Mucosa of rectum (tissue), 2 donors: ENCODE results near the gene NPAS3.

ENCODE experiments used
- H3K27ac ChIP-seq, 2 donors: one replicate each; pipeline ENCODE4 v1.7.0; 2013; ENCODE audit warnings: inconsistent platforms in 2 of 2, low read depth in 2 of 2, low read length in 2 of 2
- H3K27me3 ChIP-seq, 2 donors: one replicate each; pipeline ENCODE4 v1.7.0; 2013; ENCODE audit warnings: low read length in 2 of 2; ENCODE audit not compliant: control insufficient read depth in 2 of 2, insufficient read depth in 2 of 2
- H3K36me3 ChIP-seq, 2 donors: one replicate each; pipeline ENCODE4 v1.7.0; 2013; ENCODE audit warnings: low read length in 2 of 2; ENCODE audit not compliant: control insufficient read depth in 2 of 2, insufficient read depth in 2 of 2
- H3K4me1 ChIP-seq, 2 donors: one replicate each; pipeline ENCODE4 v1.7.0; 2013; ENCODE audit warnings: low read length in 2 of 2, mild to moderate bottlenecking in 1 of 2; ENCODE audit not compliant: control insufficient read depth in 2 of 2, insufficient read depth in 2 of 2
- H3K4me3 ChIP-seq, 2 donors: one replicate each; pipeline ENCODE4 v1.7.0; 2013; ENCODE audit warnings: low read length in 2 of 2
- H3K9ac ChIP-seq, 2 donors: one replicate each; pipeline ENCODE4 v1.7.0; 2013; ENCODE audit warnings: low read length in 2 of 2, low read depth in 1 of 2, mild to moderate bottlenecking in 1 of 2
- H3K9me3 ChIP-seq, 2 donors: one replicate each; pipeline ENCODE4 v1.7.0; 2013; ENCODE audit warnings: low read length in 2 of 2; ENCODE audit not compliant: control insufficient read depth in 2 of 2
- donor health status: healthy.
- donor health status: Normal muscosa, but diverticular disease.

NPAS3 gene

DNA sequence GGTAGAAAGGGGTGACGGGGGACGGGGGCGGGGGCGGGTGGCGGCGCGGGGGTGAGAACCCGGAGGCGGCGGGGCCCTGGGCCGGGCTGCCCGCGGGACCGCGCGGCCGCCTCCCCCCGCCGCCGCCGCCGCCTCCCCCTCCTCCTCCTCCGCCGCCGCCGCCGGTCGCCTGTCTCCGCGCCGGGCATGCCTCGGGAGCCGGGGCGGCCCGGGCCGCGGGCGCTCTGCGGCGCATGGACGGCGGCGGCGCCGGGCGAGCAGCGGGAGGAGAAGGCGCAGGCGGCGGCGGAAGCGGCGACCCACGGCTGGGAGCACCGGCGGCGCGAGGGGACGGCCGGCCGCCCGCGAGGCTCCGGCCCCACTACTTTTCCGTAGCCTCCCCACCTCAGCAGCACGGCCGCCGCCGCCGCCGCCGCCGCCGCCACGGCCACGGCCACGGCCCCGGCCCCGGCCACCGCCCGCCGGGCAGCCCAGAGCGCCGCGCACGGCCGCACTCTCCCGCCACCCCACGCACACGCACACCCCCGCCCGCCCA, at the start of gene NPAS3:
Gene NPAS3, plus strand, starts transcription at position 161 of the 535 bp plus-strand sequence.
- Histone ChIP-seq H3K9ac (peak within 1 kb of the TSS in 1 of 2 donors; percentile 38), H3K27ac (peak within 1 kb of the TSS; percentile 60 to 66), H3K27me3 (peaks cover 22 to 47% of the 10 kb centered on the region in 2 donors), H3K36me3 (no peaks in the 10 kb centered on the region), H3K4me1 (peaks cover 3 to 7% of the 10 kb centered on the region in 2 donors), H3K9me3 (no peaks in the 10 kb centered on the region), H3K4me3 (peak within 1 kb of the TSS; percentile 57 to 66)

DNA sequence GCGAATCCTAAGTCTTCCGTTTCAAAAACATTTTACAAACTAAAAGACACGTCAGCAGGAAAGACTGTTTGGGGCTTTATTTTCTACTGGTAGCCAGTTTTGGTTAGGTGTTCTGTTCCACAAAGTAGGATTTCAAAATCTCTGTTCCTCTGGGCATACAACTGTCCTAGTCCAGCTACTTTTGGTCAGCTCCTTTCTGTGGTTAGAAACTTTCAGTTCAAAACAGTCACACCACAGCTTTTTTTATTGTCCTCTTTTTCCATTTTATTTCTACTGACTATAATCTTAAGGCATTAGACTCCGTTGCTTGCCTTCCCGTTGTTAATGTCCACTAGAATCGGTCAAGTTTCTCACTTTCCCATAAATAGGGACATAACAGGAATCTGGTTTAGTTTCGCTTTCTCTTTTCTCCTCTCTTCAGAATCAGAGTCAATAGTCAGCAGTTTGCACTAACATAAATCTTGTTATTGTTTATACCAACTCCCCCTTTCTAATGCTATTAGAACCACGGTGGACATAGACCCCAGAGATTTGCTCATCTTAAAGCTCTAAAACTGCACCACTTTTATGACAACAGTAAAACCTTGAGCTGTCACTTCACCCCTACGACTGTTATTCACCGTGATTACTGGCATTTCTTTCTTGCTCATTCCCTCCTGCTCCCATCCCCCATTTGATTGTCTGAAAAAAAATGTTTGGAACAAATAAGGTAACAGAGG, 41.5 kb upstream of the NPAS3 start:
- Histone ChIP-seq H3K27ac (peak overlapping the region; percentile 26 to 44), H3K9me3 (no peaks in the 10 kb centered on the region), H3K9ac (peak overlapping the region; percentile 38 to 49), H3K4me1 (no peaks in the 10 kb centered on the region), H3K36me3 (no peaks in the 10 kb centered on the region), H3K27me3 (no peaks in the 10 kb centered on the region), H3K4me3 (peak overlapping the region; percentile 46 to 75)

DNA sequence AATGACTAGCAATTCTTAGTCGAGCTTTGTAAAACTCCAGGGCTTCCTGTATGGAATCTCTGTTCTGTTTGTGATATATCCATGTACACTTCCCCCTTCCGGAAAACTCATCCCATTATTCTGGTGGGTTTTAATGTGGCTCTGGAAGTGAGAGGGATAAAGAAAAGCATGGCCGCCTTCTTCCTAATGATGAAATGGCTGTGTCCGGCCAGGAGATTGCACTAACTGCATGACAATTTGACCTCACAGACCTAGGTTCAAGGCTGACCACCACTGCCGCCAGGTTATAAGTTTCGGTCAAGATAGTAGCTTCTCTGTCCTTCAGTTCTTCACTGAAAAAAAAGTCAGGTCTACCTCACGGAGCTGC, 41.0 kb upstream of the NPAS3 start:
- peak overlapping the region; percentile 46 to 75 for H3K4me3 ChIP-seq
- peak overlapping the region; percentile 38 to 39 for H3K9ac ChIP-seq
- H3K4me1 ChIP-seq: no peaks in the 10 kb centered on the region
- no peaks in the 10 kb centered on the region for H3K36me3 ChIP-seq
- H3K27ac ChIP-seq: peak overlapping the region in 1 of 2 donors; percentile 26
- no peaks in the 10 kb centered on the region for H3K9me3 ChIP-seq
- no peaks in the 10 kb centered on the region for H3K27me3 ChIP-seq

DNA sequence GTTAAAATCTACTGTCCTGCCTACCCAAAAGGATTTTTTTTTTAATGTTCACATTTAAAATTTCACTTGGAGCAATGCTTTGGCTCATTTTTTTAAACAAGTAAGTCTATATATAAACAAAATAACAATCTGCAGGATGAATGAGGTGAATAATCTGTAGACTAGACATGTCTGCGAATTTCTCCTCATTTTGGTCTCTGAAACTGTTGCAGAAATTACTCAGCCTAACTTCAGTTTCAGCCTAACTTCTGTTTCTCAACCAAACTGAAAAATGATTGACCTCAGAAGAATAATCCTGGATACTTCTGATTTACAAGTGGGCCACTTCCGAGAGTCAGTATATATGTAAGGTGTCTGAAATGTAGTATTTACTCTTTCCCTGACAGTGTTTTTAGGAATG, 39.8 kb upstream of the NPAS3 start:
- H3K9me3 ChIP-seq: no peaks in the 10 kb centered on the region
- no peaks in the 10 kb centered on the region for H3K27me3 ChIP-seq
- H3K4me3 ChIP-seq: no peak overlapping the region
- no peaks in the 10 kb centered on the region for H3K36me3 ChIP-seq
- no peak overlapping the region for H3K9ac ChIP-seq
- no peaks in the 10 kb centered on the region for H3K4me1 ChIP-seq
- H3K27ac ChIP-seq: no peak overlapping the region

DNA sequence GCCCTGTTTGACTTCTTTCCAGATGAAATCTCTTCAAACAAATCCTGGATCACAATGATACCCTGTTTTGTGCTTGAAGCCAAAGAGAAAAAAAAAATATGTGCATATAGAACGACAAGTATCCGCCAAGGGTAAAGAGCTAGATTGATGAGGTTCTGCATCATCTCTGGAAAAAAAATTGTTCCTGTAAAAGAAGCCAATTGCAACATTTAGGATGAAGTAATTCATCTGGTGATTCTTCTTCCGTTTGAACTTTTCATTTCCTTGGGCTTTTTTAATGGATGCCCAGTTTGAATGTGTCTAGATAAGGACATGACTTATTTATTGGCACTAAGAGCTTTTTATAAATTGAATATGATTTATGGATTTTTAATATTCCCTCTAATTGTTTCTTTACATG, 38.1 kb upstream of the NPAS3 start:
- H3K27ac ChIP-seq: no peak overlapping the region
- H3K27me3 ChIP-seq: no peaks in the 10 kb centered on the region
- H3K4me3 ChIP-seq: no peak overlapping the region
- no peaks in the 10 kb centered on the region for H3K4me1 ChIP-seq
- H3K9ac ChIP-seq: no peak overlapping the region
- no peaks in the 10 kb centered on the region for H3K9me3 ChIP-seq
- H3K36me3 ChIP-seq: no peaks in the 10 kb centered on the region

DNA sequence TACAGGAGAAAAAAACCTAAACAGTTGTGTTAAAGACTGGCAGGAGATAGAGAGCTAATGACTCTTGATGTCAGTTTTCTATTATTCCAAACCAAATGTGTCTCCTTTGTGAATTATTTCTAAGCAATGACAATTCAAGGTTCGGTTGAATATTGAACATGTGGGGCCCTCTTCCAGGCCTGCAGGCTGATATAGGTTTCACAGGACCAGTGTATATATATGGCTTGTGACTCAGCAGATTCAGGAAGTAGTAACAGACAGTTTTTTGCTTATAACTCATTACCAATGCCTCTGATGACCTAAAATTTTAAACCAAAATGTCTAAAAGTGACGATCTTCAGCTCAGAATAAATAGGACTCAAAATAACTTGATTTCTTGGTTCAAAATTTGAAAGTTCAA, 33.7 kb upstream of the NPAS3 start:
- Histone ChIP-seq H3K27ac (no peak overlapping the region), H3K27me3 (no peaks in the 10 kb centered on the region), H3K36me3 (no peaks in the 10 kb centered on the region), H3K9me3 (no peaks in the 10 kb centered on the region), H3K4me1 (no peaks in the 10 kb centered on the region), H3K9ac (no peak overlapping the region), H3K4me3 (no peak overlapping the region)

DNA sequence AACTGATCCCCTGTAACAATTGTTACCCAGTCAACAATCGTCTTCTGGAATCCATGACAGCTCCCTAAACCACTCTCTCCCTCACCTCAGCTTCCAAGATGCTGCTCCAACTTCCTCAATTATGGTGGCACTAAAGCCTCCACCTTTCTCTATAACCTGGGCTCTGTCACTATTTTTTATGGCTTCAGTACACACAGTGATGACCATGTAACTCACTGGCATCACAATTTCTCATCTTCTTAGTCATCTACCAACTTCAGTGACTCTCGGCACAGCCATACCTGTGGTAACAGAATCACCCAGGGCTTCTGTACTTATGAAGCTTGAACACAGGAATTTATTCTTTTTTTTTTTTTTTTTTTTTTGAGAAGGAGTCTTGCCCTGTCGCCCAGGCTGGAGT, 32.0 kb upstream of the NPAS3 start:
- Histone ChIP-seq H3K4me1 (no peaks in the 10 kb centered on the region), H3K27ac (no peak overlapping the region), H3K9ac (no peak overlapping the region), H3K4me3 (no peak overlapping the region), H3K27me3 (no peaks in the 10 kb centered on the region), H3K9me3 (no peaks in the 10 kb centered on the region), H3K36me3 (no peaks in the 10 kb centered on the region)

DNA sequence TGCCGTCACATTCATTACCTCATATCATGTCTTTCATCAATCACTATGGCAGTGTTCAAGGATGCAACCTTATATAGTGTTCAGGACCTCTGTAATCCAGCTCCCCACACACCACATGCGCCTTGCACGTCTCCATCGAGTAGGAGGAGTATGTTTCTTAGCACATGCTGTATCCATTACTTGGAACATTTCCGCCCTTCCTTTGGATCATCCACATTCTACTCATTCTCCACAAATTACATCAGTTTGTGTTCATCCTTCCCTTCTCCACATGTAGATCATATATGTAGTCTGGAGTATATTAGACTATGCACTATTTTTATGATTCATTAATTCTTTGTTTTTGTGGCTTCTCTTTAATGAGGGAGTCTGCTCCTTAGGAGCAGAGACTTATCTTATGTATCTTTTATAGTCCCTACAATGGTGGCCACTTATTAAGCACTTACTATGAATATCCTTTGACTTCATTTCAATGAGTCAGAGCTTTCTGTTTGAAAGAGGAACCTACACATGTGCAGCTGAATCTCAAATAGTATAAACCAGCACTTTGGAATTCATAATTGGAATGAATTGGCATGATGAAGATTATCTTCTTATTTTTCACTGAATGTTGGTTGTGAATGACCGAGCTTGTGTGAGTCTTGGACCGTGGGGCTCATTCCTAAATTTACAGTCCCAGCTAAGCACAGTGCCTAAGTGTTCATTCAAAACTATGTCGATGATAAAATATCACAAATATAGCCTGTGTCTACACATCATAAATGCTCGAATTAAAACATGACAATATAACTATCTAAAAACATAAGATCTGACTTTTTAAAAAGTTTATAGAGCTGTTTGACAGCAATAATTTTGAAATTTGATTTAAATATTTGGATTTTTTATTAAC, 30.2 kb upstream of the NPAS3 start:
- H3K36me3 ChIP-seq: no peaks in the 10 kb centered on the region
- no peaks in the 10 kb centered on the region for H3K27me3 ChIP-seq
- no peaks in the 10 kb centered on the region for H3K4me1 ChIP-seq
- no peak overlapping the region for H3K27ac ChIP-seq
- no peak overlapping the region for H3K9ac ChIP-seq
- H3K9me3 ChIP-seq: no peaks in the 10 kb centered on the region
- no peak overlapping the region for H3K4me3 ChIP-seq

DNA sequence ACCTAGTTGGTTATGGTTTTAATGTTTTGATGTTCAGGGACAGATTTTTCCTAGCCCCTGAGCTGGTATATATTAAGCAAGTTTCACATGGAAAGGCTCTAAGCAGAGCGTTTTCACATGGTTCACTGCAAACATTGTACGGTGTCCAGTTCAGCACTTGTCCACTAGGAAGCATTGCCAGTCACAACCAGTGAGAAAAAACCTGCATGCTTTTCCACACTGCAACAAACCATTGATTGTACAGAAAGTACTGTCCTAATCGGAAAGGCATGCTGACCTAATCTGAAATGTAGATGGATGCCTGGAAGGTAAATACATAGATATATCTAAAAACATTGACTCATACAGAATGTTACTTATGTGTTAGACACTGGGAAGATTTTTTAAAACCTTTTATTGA, 25.0 kb upstream of the NPAS3 start:
- Histone ChIP-seq H3K4me1 (no peaks in the 10 kb centered on the region), H3K27me3 (no peaks in the 10 kb centered on the region), H3K36me3 (no peaks in the 10 kb centered on the region), H3K4me3 (no peak overlapping the region), H3K9me3 (no peaks in the 10 kb centered on the region), H3K9ac (no peak overlapping the region), H3K27ac (no peak overlapping the region)

DNA sequence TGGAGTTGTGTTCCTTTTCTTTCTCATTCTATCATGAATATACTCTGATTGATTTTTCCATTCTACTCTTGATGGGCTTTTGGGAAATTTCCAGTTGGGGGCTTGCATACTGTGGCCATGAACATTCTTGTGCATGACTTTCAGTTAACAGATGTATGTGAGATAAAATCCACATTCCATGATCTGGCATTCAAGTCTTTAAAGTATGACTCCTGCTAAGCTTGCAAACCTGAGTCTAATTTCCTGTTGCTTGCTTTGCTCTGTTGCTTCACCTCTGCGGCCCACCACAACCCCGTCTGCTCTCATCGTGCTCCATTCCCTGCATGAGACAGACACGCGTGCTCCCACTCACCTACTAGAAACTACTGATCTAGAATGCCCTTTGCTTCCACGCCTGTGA, 24.3 kb upstream of the NPAS3 start:
- Histone ChIP-seq H3K36me3 (no peaks in the 10 kb centered on the region), H3K4me1 (no peaks in the 10 kb centered on the region), H3K27me3 (no peaks in the 10 kb centered on the region), H3K4me3 (no peak overlapping the region), H3K27ac (no peak overlapping the region), H3K9me3 (no peaks in the 10 kb centered on the region), H3K9ac (no peak overlapping the region)
